HepG2 (cell line): ENCODE results near the gene COLGALT1. TPM values are rescaled to one million over a fixed set of nuclear protein-coding genes. Genes with fewer than 3 reads are reported as not detected.
A peak's percentile ranks its signal among the peaks of the same experiment; 100 is the strongest.

Source experiments
- CREB1 ChIP-seq, 2 experiments: fragments of 450-650 bp in 1 of 2; IDR thresholded peaks; 2 replicates each; pipeline ENCODE4 v1.6.1; 2016 to 2017; ENCODE audit warnings: control low read depth in 1 of 2, mild to moderate bottlenecking in 1 of 2, missing compliant biosample characterization in 1 of 2, missing genetic modification characterization in 1 of 2
- DMAP1 ChIP-seq: IDR thresholded peaks from 2 replicates; pipeline ENCODE4 v1.6.1; 2016
- ELF3 ChIP-seq: IDR thresholded peaks from 2 replicates; pipeline ENCODE4 v1.6.1; 2016; ENCODE audit warnings: missing genetic modification reagents, missing compliant biosample characterization
- ERF ChIP-seq: IDR thresholded peaks from 2 replicates; pipeline ENCODE4 v1.6.1; 2018; ENCODE audit warnings: missing biosample characterization, missing genetic modification reagents
- FOXK1 ChIP-seq: sonication (generic); formaldehyde crosslinking; IDR thresholded peaks from 2 replicates; pipeline ENCODE4 v1.4.0; 2020; ENCODE audit warnings: low read depth, missing genetic modification reagents, borderline replicate concordance
- GMEB1 ChIP-seq: sonication (generic); formaldehyde crosslinking; IDR thresholded peaks from 2 replicates; pipeline ENCODE4 v1.5.1; 2020; ENCODE audit warnings: missing genetic modification reagents, mild to moderate bottlenecking, borderline replicate concordance
- HOMEZ ChIP-seq: IDR thresholded peaks from 2 replicates; pipeline ENCODE4 v1.6.1; 2016; ENCODE audit warnings: low read depth
- IRF1 ChIP-seq: sonication (generic); formaldehyde crosslinking; IDR thresholded peaks from 2 replicates; pipeline ENCODE4 v1.4.0; 2020; ENCODE audit warnings: low read depth, mild to moderate bottlenecking, missing genetic modification reagents
- MAFK ChIP-seq, 2 experiments: IDR thresholded peaks in 1 of 2; conservative IDR thresholded peaks in 1 of 2; 2 replicates each; pipeline ENCODE4 v1.6.1; 2011; ENCODE audit warnings: improper control_type of control experiment in 2 of 2, low read length in 2 of 2
- NBN ChIP-seq: fragments of 450-650 bp; conservative IDR thresholded peaks from 2 replicates; pipeline ENCODE4 v1.6.1; 2017
- NFYB ChIP-seq: sonication (generic); formaldehyde crosslinking; IDR thresholded peaks from 2 replicates; pipeline ENCODE4 v1.4.0; 2020; ENCODE audit warnings: missing genetic modification reagents
- RXRA ChIP-seq: sonication (generic); formaldehyde crosslinking; IDR thresholded peaks from 2 replicates; pipeline ENCODE4 v1.5.1; 2020; ENCODE audit warnings: missing genetic modification reagents
- TBX3 ChIP-seq: fragments of 450-650 bp; IDR thresholded peaks from 2 replicates; pipeline ENCODE4 v1.6.1; 2017; ENCODE audit warnings: antibody characterized with exemption, mild to moderate bottlenecking, inconsistent platforms, borderline replicate concordance
- TEAD3 ChIP-seq: optimal IDR thresholded peaks from 2 replicates; pipeline ENCODE3; 2016; ENCODE audit warnings: borderline replicate concordance
- ZBTB14 ChIP-seq: sonication (generic); formaldehyde crosslinking; IDR thresholded peaks from 2 replicates; pipeline ENCODE4 v1.4.0; 2020; ENCODE audit warnings: missing genetic modification reagents
- ZMAT5 ChIP-seq: sonication (generic); formaldehyde crosslinking; IDR thresholded peaks from 2 replicates; pipeline ENCODE4 v1.5.0; 2020; ENCODE audit warnings: mild to moderate bottlenecking, low read depth, missing genetic modification reagents, borderline replicate concordance
- ZNF101 ChIP-seq: sonication (generic); formaldehyde crosslinking; IDR thresholded peaks from 2 replicates; pipeline ENCODE4 v1.4.0; 2020; ENCODE audit warnings: mild to moderate bottlenecking, low read depth, missing genetic modification reagents, borderline replicate concordance
- ZNF414 ChIP-seq: sonication (generic); formaldehyde crosslinking; IDR thresholded peaks from 2 replicates; pipeline ENCODE4 v1.5.0; 2020; ENCODE audit warnings: missing genetic modification reagents
- ZNF513 ChIP-seq: sonication (generic); formaldehyde crosslinking; conservative IDR thresholded peaks from 2 replicates; pipeline ENCODE4 v1.5.0; 2020; ENCODE audit warnings: missing genetic modification reagents
- ZNF776 ChIP-seq: sonication (generic); formaldehyde crosslinking; IDR thresholded peaks from 2 replicates; pipeline ENCODE4 v1.4.0; 2020; ENCODE audit warnings: mild to moderate bottlenecking, missing genetic modification reagents
- ZNF839 ChIP-seq: sonication (generic); formaldehyde crosslinking; IDR thresholded peaks from 2 replicates; pipeline ENCODE4 v1.4.0; 2020; ENCODE audit warnings: missing genetic modification reagents, mild to moderate bottlenecking, borderline replicate concordance
- polyA plus RNA-seq, 8 experiments: library from polyadenylated mRNA; depleted of rRNA in 3 of 8; stranded (reverse) in 7 of 8; unstranded in 1 of 8; fragments of >200 nt; fragmentation: Illumina TruSeq in 4 of 8; extraction: Trizol in 4 of 8; gene quantifications; 2 replicates each; pipeline versions ENCODE4 v1.2.1 to v1.2.3, GENCODE V29; 2011 to 2016; ENCODE audit warnings: low read depth in 4 of 8, missing spikeins in 1 of 8, mixed read lengths in 1 of 8; ENCODE audit not compliant: insufficient read depth in 1 of 8
- total RNA-seq, 5 experiments: library from RNA; depleted of rRNA; stranded (reverse); fragments of >200 nt; fragmentation: Illumina TruSeq; extraction: Trizol; gene quantifications; 2 replicates each; pipeline ENCODE4 v1.2.3, GENCODE V29; 2016; ENCODE audit warnings: low read depth in 1 of 5

Gene COLGALT1
- total and polyA plus RNA-seq, 2 of the 13 experiments (the other 11 are each of a cell fraction or from before 2014, with no cell fraction given), result 58.0 to 211 TPM

GRCh38 chr19:17555929-17556813 is 722 bp downstream of the COLGALT1 start (continued):
- TF ChIP-seq CREB1 (IDR thresholded peaks at IDR 0.05) (no peak), CREB1 (CRISPR knock-in tag; IDR thresholded peaks at IDR 0.05) (no peak), TBX3 (no peak), ZNF839 (CRISPR knock-in tag) (no peak), MAFK (conservative IDR thresholded peaks at IDR 0.05 in 1 of 2, IDR thresholded peaks at IDR 0.05 in 1 of 2; ENCODE audit: low read length in 2 of 2) (no peak), ERF (CRISPR knock-in tag) (peak; percentile 48; the same call in 1 of the 2 replicates), FOXK1 (CRISPR knock-in tag) (no peak), TEAD3 (CRISPR knock-in tag) (no peak), ZNF513 (no peak), ZNF101 (CRISPR knock-in tag) (no peak), NBN (no peak), ELF3 (CRISPR knock-in tag) (no peak), DMAP1 (peak; percentile 54; the same call in 1 of the 2 replicates), ZNF414 (CRISPR knock-in tag) (no peak), ZBTB14 (CRISPR knock-in tag) (no peak), RXRA (CRISPR knock-in tag) (peak; percentile 71), NFYB (no peak), ZNF776 (CRISPR knock-in tag) (no peak; the same call in 1 of the 2 replicates), GMEB1 (CRISPR knock-in tag) (no peak), ZMAT5 (CRISPR knock-in tag) (no peak), HOMEZ (CRISPR knock-in tag) (no peak), IRF1 (CRISPR knock-in tag) (no peak)
